ENCODE results near the gene RTCB. TPM values are rescaled to one million over a fixed set of nuclear protein-coding genes. Genes with fewer than 3 reads are reported as not detected.
"Not testable (repeated sequence)": the region's sequence is repeated elsewhere in the genome, so short reads cannot be mapped to it uniquely, and the experiment has no call there.

The RTCB gene
- total RNA-seq, 2 experiments from 2014 or later, result 77.9 to 82.7 TPM

GRCh38 chr22:32353840-32354239 is 58.2 kb downstream of the RTCB start:
- no peak overlapping the region for H3K27ac Mint-ChIP-seq
- H3K4me1 Mint-ChIP-seq (ENCODE audit: low read depth), result no peaks in the 10 kb centered on the region
- CTCF ChIA-PET, result no interaction called here
- no peaks in the 10 kb centered on the region for H3K9me3 Mint-ChIP-seq
- intact Hi-C loops (cut with micrococcal nuclease), result no loop called here
- no peak for TF ChIP-seq CTCF (IDR thresholded peaks at IDR 0.05)
- ATAC-seq (no peak), DNase-seq (no peak)
- no peaks in the 10 kb centered on the region for H3K27me3 Mint-ChIP-seq
- POLR2A ChIA-PET, result no interaction called here
- H3K4me3 Mint-ChIP-seq, result no peak overlapping the region
- H3K36me3 Mint-ChIP-seq (ENCODE audit: low read depth), result no peaks in the 10 kb centered on the region

GRCh38 chr22:32353292-32353691 is 58.8 kb downstream of the RTCB start:
- DNase-seq (no peak), ATAC-seq (no peak)
- intact Hi-C loops (cut with micrococcal nuclease), result no loop called here
- no peak for TF ChIP-seq CTCF (IDR thresholded peaks at IDR 0.05)
- H3K4me1 Mint-ChIP-seq (ENCODE audit: low read depth), result no peaks in the 10 kb centered on the region
- H3K4me3 Mint-ChIP-seq, result no peak overlapping the region
- CTCF ChIA-PET, result no interaction called here
- no peaks in the 10 kb centered on the region for H3K36me3 Mint-ChIP-seq (ENCODE audit: low read depth)
- H3K27me3 Mint-ChIP-seq, result no peaks in the 10 kb centered on the region
- no peak overlapping the region for H3K27ac Mint-ChIP-seq
- no peaks in the 10 kb centered on the region for H3K9me3 Mint-ChIP-seq
- POLR2A ChIA-PET, result no interaction called here

- CTCF ChIA-PET, result no interaction called here
- no peaks in the 10 kb centered on the region for H3K27me3 Mint-ChIP-seq
- no peak overlapping the region for H3K4me3 Mint-ChIP-seq
- no peak for DNase-seq
- intact Hi-C loops (cut with micrococcal nuclease), result no loop called here
- H3K9me3 Mint-ChIP-seq, result no peaks in the 10 kb centered on the region
- no peak overlapping the region for H3K27ac Mint-ChIP-seq
- no peak for ATAC-seq
- TF ChIP-seq CTCF (IDR thresholded peaks at IDR 0.05), result no peak
- H3K4me1 Mint-ChIP-seq (ENCODE audit: low read depth), result no peaks in the 10 kb centered on the region
- POLR2A ChIA-PET, result no interaction called here
- H3K36me3 Mint-ChIP-seq (ENCODE audit: low read depth), result no peaks in the 10 kb centered on the region
Observed at GRCh38 chr22:32352681-32353080, 59.4 kb downstream of the RTCB start.

GRCh38 chr22:32351875-32352274 is 60.2 kb downstream of the RTCB start:
- POLR2A ChIA-PET; H3K9me3 Mint-ChIP-seq; CTCF ChIA-PET; H3K27me3 Mint-ChIP-seq; H3K36me3 Mint-ChIP-seq (ENCODE audit: low read depth); intact Hi-C loops (cut with micrococcal nuclease); H3K4me1 Mint-ChIP-seq (ENCODE audit: low read depth); DNase-seq; ATAC-seq; H3K27ac Mint-ChIP-seq; H3K4me3 Mint-ChIP-seq: not testable (repeated sequence)

- ChIA-PET POLR2A (interaction anchor here (0.6 kb wide), 1 partner anchor 122 kb away, joined by 4 read pairs; no protein-coding TSS in a partner anchor), CTCF (interaction anchor here (0.6 kb wide), 1 partner anchor 82 kb away, joined by 3 read pairs; no protein-coding TSS in a partner anchor)
- H3K27ac Mint-ChIP-seq, result no peak overlapping the region
- H3K27me3 Mint-ChIP-seq, result peaks cover 15% of the 10 kb centered on the region
- ATAC-seq, result no peak
- TF ChIP-seq CTCF (IDR thresholded peaks at IDR 0.05), result no peak
- H3K36me3 Mint-ChIP-seq (ENCODE audit: low read depth), result no peaks in the 10 kb centered on the region
- no peak overlapping the region for H3K4me3 Mint-ChIP-seq
- H3K4me1 Mint-ChIP-seq (ENCODE audit: low read depth), result peaks cover 10% of the 10 kb centered on the region
- intact Hi-C loops (cut with micrococcal nuclease), result no loop called here
- no peaks in the 10 kb centered on the region for H3K9me3 Mint-ChIP-seq
- no peak for DNase-seq
Observed at GRCh38 chr22:32348031-32348611, 63.9 kb downstream of the RTCB start.

GRCh38 chr22:32343941-32344340 is 68.1 kb downstream of the RTCB start:
- ChIA-PET POLR2A (no interaction called here), CTCF (no interaction called here)
- intact Hi-C loops (cut with micrococcal nuclease), result no loop called here
- Mint-ChIP-seq H3K27me3 (peaks cover 32% of the 10 kb centered on the region), H3K36me3 (ENCODE audit: low read depth) (no peaks in the 10 kb centered on the region), H3K9me3 (no peaks in the 10 kb centered on the region), H3K4me3 (no peak overlapping the region), H3K4me1 (ENCODE audit: low read depth) (peaks cover 12% of the 10 kb centered on the region), H3K27ac (no peak overlapping the region)
- ATAC-seq, result peak; percentile 68
- peak; percentile 14 for DNase-seq
- TF ChIP-seq CTCF (IDR thresholded peaks at IDR 0.05), result no peak

All from activated CD8-positive, alpha-beta T cell treated with anti-CD3 and anti-CD28 coated beads for 36 hours (primary cell).